Fibroblast of skin of right quadriceps (primary cell): Measurements from ENCODE around the gene NCK1.

Experiments
- DNase-seq: peaks from one replicate; pipeline ENCODE4 v3.0.0-alpha.2; 2013

Gene NCK1

DNA sequence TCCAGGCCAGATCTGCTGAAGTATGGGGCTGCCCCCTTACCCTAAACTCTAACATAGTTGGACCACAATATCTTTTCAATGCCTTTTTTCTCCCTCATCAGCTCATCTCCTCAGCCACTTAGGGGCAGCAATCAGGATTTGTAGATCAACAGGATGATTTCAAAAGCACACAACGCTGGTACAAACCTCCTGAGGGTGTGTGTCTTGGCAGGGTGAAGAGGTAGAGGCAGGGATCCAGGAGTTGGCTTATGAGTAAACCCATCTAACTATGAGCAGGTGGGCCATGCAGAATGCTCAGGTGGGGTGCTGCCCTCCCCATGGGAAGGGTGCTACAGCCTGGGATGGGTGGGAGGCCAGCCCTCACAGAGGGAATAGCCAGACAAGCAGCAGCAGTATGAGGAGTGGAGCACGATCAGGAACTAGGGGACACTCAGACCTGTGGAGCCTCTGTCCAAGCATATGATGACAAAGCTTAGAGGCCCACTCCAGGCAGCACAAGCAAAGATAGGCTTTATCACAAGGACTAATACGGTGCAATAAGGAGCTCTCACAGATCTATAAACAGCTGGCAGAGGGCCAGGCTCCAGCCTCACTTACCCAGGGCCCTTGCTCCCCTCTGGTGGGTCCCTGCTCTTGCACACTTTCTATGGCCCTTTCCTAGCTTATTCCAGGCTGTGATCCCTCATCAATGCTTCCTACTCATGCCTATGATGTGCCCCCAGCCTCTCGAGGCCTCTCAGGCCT is 127.9 kb downstream of the NCK1 start:
- no peak for DNase-seq

DNA sequence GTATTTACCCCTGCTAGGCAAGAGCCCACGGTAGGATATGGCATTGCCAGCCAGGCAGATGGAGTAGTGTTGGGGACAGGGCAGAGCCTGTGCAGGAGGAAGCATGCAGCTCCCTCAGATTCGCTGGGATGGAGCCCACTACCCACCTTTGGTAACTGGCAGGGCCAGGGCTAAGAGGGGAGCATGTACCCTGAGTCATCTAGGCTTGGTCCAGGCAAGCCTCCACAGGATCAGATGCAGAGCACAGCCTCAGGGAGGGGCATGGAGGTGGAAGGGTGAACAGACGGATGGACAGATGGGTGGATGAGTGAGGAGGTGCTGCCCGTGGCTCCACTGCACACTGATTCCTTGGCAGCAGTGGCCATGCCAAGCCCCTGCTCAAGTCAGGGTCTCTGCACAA is 128.8 kb downstream of the NCK1 start:
- DNase-seq, result no peak

DNA sequence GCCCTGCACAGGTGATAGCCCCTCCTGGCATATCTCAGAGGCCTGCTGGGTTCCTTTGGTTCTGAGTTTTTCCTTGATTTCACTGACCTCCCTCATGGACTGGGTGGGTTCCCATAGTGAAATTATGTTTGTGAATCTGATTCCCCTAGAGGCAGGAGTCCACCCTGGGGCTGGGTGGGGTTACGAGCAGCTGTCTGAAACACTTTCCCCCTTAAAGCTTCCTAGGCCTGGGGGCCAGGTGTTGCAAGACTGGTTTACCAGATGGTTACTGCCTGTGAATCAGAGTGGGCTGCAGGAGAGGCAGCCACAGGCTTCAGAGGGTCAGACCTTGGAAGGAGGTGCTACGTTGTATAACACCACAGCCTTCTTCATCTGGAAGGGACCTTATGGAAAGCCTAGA is 130.1 kb downstream of the NCK1 start:
- DNase-seq, result no peak

DNA sequence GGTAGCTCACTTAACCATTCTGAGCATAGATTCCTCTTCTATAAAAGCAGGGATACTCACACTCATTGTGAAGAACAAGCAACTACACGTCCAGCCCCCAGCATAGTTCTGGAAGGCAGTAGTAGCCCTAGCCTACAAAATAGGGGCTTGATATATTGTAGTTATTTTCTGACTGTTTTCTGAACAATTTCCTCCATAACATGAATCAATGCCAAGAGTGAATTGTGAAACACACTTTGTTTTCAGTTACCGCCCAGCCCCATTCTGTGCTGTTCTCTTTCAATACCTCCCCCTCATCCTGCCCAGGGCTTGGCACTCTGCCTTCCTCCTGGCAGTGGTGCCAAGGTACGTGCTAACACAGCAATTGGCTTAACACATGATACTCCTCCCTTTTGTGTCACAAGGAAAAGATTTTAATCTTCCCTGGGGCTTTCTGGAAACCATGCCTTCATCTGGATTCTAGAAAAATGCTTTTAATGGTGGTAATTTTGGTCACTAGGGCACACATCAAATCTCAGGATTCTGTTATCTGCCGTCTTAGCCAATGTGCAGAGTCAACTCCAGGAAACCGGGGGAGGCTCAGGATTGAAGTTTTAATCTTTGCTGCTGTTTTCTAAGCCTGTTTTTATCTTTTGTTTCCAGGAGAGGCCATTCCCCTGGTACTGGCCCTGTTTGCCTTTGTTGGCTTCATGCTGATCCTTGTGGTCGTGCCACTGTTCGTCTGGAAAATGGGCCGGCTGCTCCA is 132.9 kb downstream of the NCK1 start:
- peak; percentile 79 for DNase-seq

DNA sequence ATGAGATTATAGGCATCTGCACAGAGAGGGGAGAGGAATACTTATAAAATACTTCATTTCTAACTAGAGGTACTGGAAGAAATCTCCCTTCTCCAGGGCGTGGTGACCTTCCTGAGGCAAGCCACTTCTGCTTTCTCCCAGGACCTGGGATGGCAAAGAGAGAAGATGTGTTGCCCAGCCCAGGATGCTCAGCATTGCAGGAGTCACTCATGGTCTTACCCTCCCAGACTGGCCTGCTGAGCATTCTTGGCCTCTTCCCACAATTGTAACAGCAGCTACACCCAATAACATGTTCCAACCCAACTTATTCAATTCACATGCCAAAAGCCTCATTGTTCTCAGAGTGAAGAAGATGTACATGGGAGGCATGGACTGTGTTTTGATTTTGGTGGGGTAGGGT is 133.6 kb downstream of the NCK1 start:
- DNase-seq, result no peak
